ENCODE data around the gene GNMT.
A peak's percentile ranks its signal among the peaks of the same experiment; 100 is the strongest.
"Not testable (repeated sequence)": the region's sequence is repeated elsewhere in the genome, so short reads cannot be mapped to it uniquely, and the experiment has no call there.

The GNMT gene

DNA sequence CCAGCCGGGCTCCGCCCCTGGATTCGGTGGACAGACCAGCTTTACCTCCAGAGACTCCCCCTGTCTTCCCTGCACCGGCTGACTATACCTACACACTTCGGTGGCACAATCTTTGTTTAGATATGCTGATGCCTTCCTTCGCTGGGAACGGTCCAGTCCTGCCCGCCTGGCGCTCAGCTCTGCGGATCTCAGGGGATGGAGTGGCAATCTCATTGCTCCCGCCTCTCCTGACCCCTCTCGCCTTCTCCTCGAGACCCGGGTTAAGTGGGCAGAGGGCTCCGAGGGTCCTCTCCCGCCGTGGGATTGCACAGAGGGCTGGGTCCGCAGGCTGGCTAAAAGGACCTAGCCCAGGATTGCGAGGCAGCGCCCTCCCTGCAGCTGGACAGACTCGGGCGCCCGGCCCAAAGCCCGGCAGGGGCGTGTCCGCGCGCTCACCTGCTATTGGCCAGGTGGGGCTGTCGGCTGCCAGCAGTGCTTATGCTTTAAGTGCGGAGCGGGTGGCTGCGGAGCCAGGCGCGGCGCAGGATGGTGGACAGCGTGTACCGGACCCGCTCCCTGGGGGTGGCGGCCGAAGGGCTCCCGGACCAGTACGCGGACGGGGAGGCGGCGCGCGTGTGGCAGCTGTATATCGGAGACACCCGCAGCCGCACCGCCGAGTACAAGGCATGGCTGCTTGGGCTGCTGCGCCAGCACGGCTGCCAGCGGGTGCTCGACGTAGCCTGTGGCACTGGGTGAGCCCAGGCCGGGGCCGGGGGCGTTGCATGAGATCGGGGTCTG lies at the start of gene GNMT:
Gene GNMT (plus strand): TSS at position 512 of the 777 bp plus-strand sequence. CDS start 14 bp downstream, at position 526.
- no peak for DNase-seq

DNA sequence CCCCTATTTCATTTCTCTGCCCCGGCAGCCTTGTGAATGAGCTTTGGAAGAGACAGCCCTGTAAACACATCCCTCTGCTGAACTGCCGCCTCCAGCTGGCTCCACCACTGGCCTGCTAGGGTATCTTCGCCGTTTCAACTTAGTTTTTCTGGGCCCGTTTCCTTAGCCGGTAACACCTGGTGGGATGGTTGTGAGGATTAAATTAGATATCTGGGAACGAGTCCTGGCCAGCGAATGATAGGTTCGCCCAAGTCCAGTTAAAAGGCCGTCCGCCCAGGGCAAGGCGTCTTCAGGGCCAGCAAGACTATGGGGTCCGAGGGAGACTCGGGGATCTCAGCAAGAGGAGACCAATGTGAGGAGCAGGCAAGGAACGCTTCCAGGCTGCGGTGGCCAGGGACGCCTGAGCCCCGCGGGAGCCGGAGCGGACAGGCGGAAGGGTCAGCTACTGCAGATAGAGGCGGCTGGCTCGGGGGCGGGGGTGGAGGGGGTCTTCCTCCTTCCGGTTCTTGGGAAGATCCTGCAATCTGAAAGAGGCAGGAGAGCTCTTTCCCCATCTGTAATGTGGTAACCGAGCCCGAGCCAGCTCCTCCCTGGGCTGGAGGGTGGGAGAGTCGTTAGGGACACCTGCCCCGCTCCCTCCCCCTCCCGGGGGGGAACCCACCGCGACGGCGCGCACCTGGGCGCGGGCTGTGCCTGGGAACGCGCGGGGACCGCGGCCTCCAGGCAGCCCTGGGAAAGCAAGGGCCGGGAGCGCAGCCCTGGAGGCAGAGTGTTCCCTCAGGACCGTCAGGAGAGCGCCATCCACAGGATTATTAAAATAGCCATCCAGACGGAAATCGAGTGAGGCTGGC lies 49.2 kb upstream of the GNMT start:
- no peak for DNase-seq

DNA sequence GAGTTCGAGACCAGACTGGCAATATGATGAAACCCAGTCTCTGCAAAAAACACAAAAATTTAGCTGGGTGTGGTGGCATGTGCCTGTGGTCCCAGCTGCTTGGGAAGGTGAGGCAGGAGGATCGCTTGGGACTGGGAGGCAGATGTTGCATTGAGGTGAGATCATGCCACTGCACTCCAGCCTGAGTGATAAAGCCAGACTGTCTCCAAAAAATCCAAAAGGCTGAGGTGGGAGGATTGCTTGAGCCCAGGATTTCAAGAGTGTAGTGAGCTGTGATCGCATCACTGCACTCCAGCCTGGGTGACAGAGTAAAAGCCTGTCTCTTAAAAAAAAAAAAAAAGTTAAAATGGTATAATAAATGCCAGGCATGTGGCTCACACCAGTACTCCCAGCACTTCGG lies 46.0 kb upstream of the GNMT start:
- no peak for DNase-seq

DNA sequence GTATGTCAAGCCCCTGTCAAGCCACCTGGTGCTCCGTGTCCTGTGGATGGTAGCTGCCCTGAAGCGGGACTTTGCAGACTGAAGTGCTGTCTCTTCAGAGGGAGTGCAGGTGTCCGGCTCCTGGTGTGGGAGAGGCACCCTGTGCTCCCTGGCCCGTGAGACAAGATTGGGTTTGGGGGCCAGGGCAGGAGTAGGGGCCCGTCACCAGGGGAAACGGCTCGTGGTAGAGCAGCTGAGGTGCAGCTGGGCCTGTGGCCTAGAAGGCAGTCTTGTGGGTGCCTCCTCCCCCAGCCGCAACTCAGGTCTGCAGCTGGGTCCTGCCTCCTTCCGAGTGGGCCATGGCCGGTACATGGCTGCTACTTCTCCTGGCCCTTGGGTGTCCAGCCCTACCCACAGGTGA lies 44.8 kb upstream of the GNMT start, which contains the start of gene PTCRA:
Gene PTCRA (plus strand): TSS at position 322 of the 400 bp plus-strand sequence. CDS start 17 bp downstream, at position 339.
- no peak for DNase-seq

DNA sequence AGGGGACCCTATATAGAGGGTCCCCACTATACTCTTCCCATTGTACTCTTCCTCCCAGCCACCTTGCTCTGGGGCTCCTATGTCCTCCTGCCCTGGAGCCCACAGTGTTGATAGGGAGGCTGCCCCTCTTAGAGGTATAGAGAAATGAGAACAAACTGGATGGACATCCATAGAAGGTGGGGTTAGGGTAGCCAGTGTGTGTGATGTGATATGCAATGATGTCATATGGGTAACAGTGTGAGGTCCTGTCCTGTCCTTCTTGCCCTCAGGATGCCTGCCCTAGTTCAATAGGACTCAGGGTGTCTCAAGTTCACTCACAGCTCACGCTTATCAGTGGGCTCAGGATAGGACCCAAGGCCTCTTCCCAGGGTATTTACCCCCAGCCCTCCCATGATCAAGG lies 44.3 kb upstream of the GNMT start:
- no peak for DNase-seq

DNA sequence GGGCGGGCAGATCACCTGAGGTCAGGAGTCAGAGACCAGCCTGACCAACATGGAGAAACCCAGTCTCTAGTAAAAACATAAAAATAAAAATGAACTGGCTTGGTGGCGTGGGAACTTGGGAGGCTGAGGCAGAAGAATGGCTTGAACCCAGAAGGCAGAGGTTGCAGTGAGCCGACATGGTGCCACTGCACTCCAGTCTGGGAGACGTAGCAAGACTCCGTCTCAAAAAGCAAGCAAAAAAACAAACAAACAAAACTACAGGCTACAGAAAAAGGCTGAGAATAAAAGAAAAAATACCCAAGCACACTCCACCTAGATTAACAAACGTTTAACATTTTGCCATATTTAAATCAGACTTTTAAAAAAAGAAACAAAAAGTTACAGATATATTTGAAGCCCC lies 38.8 kb upstream of the GNMT start:
- DNase-seq: no peak

DNA sequence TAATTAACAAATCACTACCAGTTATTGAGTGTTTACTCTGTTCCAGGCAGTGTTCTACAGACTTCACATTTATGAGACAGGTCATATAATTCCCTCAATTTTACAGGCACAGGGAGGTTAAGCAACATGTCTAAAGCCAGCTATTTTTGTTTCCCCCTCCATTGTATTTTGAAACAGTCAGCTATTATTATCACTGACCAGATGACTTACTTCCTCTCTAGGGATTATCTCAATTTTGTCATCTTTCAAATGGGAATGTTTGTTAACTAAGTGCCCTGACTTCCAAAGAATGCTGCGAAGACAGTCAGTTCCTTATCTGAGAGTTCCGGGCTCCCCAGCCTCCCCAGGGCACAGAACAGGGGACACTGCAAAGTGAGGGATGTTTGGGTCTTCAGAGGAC lies 36.9 kb upstream of the GNMT start:
- no peak for DNase-seq

DNA sequence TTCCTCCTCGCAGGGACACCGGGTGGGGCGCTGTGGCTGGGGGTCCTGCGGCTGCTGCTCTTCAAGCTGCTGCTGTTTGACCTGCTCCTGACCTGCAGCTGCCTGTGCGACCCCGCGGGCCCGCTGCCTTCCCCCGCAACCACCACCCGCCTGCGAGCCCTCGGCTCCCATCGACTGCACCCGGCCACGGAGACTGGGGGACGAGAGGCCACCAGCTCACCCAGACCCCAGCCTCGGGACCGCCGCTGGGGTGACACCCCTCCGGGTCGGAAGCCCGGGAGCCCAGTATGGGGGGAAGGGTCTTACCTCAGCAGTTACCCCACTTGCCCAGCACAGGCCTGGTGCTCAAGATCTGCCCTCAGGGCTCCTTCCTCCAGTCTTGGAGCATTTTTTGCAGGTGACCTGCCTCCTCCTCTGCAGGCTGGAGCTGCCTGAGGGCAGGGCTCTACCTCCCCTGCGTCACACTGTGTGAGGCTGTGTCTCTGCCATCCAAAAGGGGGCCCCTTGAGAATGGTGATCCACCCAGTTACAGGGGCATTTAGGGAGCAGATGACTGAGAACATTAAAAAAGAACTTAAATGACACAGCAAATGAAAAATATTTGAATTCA lies 35.2 kb upstream of the GNMT start:
- no peak for DNase-seq

DNA sequence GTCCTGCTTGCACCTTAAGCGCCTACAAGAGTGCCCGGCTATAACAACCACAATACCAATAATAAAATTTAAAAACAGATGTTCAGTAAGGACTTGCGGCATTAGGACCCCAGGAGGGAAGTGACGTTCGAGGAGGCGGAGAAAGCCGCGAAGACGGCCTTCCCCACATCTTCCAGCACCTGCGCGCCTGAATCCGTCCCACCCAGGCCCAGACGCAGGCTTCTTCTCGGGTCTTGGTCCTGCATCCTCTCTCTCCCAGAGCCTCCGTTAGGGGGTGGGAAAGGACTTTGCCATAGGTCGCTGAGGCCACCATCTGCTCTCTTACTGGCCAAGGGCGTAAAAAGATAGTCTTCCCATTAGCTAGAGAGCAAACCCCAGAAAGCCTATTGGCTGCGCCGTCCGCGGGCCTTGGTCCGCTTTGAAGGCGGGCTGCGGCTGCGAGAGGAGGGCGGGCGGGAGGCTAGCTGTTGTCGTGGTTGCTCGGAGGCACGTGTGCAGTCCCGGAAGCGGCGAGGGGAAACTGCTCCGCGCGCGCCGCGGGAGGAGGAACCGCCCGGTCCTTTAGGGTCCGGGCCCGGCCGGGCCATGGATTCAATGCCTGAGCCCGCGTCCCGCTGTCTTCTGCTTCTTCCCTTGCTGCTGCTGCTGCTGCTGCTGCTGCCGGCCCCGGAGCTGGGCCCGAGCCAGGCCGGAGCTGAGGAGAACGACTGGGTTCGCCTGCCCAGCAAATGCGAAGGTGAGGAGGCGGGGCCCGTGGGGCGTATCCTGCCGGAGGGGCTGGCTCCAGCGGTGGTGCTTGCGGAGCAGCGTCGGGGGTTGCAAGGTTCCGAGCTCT lies 31.4 kb upstream of the GNMT start, which contains the start of gene CNPY3:
Gene CNPY3 (plus strand): TSS at position 495 of the 835 bp plus-strand sequence. CDS start 91 bp downstream, at position 586.
- peak; percentile 92 to 94 for DNase-seq

DNA sequence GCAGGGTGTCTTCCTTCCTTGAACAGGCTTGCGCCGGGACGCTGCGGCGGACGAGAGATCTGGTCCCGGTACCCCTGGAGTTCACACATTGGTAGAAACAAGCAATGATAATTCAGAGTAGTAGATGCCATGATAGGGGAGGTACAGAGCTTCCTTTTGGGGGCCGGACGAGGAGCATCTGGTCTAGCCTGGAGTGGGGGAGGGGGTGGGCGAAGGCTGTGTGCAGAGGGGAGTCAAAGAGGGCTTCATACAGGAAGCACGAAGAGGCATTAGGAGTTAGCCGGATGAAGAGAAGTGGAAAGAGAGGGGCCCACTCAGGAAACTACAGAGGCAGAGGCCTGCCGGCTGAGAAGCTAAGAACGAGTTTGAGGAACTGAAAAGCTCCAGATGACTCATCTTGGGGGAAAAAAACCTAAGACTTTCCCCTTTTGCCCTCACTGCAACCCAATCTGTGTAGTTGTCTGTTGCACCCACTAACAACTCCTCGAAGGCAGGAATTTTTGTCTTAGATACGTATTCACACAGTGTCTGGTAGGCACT lies 30.7 kb upstream of the GNMT start:
- no peak for DNase-seq

DNA sequence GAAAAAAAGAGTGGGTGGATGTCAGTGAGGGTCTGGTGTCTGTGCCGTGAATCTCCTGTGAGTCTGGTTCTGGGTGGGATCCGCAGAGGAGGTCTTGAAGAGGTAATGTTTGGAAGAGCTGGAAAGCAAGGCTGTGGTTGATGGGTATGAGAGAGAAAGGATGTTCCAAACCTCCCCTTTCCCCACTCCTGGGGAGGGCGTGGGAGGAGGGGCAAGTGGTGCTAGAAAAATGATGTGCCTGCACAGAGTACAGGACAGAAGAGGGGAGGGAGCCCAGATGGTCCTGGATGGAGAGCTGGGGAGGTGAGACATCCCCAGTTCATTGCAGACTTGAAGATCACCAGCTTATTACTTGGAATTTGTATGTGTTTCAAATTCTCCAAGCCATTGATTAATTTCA lies 28.1 kb upstream of the GNMT start:
- no peak for DNase-seq

DNA sequence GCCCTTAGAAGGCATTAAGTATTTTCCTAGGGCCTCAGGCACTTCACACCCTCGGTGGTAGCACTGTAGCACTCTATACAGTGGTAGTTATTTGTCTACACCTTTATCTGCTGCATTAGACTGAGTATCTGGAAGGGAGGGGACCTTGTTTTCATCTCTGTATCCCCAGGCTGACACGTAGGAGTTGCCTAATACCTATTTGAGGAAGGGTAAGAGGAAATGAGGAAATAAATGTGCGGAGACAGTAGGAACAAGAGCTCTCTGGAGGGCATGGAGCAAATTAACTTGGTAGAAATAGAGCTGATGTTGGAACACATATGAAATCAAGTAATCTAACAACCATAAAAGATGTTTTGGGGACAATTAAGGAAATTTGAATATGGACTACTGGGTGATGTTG lies 27.3 kb upstream of the GNMT start:
- no peak for DNase-seq

DNA sequence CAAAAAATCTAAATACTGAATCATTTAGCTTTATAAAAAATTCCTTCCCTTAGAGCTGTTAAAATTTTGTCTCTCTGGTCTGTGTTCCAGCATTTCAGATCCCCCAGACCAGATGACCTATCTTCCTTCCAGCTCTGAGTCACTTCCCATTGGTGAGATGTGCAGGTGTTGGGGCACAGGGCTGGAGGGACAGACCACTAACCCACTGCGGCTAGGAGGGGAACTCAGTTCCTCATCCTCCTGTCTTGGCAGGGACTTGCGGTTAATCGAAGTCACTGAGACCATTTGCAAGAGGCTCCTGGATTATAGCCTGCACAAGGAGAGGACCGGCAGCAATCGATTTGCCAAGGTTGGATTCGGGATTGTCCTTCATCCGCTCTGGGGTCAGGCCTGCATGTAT lies 25.2 kb upstream of the GNMT start:
- no peak for DNase-seq

DNA sequence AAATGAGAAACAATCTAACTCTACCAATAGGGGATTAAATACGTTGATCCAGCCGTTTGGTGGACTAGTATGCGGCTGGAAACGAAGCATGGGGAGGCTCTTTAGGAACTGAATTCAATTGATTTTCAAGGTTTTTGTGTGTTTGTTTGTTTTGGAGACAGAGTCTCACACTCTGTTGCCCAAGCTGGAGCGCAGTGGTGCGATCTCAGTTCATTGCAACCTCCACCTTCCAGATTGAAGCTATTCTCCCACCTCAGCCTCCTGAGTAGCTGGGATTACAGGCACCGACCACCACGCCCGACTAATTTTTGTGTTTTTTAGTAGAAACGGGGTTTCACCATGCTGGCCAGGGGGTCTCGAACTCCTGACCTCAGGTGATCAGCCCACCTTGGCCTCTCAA lies 24.2 kb upstream of the GNMT start:
- DNase-seq: no peak

DNA sequence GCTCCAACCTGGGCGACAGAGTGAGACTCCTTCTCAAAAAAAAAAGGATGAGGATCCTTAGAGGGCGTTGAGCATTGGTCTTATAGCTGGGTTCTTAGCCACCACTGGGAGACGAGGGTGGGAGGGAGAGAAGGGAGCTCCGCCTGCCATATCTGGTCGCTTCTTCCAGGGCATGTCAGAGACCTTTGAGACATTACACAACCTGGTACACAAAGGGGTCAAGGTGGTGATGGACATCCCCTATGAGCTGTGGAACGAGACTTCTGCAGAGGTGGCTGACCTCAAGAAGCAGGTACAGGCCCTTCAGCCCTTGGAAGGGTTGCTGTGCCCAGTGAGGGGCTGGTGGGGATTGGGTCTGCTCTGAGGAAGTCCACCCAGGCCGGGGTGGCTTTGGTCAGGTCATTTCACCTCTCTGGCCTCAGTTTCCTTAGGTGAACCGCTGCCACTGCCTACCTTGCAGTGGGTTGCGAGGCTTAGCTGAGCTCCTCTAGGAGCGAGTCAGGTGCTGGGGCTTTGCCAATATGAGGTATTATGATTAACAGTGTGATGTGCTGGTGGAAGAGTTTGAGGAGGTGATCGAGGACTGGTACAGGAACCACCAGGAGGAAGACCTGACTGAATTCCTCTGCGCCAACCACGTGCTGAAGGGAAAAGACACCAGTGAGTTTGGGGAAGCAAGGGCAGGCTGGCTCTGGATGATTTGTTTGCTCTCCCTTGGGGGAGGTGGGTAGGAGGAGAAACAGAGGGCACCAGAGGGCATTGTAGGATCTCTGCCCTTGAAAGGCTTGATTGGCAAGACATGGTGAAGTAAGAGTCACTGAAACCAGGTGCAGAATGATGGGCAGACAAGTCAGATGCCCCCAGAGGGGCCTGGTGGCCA lies 22.8 kb upstream of the GNMT start:
- DNase-seq: no peak

DNA sequence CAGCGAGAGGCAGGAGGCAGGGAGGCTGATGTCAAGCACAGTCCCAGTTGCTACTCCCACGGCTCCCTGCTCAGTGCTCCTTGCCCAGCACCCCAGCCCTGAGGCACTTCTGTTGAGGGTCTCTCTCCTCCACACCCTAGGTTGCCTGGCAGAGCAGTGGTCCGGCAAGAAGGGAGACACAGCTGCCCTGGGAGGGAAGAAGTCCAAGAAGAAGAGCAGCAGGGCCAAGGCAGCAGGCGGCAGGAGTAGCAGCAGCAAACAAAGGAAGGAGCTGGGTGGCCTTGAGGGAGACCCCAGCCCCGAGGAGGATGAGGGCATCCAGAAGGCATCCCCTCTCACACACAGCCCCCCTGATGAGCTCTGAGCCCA lies 22.1 kb upstream of the GNMT start:
- no peak for DNase-seq

DNA sequence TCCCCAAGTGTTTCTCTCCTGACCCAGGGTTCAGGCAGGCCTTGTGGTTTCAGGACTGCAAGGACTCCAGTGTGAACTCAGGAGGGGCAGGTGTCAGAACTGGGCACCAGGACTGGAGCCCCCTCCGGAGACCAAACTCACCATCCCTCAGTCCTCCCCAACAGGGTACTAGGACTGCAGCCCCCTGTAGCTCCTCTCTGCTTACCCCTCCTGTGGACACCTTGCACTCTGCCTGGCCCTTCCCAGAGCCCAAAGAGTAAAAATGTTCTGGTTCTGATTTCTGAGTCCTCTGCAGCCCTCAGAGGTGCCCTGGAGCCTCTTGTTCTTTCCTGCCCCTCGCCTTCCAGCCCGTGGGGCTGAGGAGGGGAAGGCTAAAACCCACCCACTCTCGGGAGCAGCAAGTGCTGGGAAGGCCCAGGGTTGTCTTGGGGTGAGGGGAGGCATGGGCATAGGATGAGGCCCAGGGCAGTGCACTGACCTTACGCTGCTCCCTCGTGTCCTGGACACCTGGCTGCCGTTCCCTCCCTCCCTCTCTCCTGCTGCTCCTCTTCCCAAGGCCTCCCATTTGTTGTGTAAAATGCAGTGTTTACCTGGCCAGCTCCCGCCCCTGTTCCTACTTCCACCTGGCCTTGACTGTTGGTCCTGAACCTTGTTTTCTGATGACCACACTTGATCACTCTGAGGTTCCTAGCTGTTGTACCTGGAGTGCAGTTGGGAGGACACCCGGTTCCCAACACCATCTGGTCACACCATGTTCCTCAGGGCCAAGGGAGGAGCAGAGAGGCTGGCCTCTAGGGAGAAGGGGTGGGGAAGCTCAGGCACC lies 21.4 kb upstream of the GNMT start:
- DNase-seq: no peak

DNA sequence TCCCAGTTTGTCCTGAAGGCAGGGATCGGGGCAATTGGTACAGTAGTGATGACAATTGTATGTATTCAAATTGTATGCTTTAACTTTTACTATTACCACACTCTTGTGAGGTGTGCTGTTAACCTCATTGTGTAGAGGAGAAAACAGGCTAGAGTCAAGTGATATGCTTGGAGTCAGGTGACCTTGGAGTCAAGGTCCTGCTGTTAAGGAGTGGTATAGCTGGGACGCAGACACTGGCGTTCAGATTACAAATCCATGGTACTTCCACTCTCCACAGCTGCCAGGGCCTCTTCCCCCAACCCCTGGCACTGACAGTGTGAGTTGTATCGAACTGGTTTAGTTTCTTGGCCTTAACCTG lies 20.8 kb upstream of the GNMT start:
- DNase-seq: no peak

DNA sequence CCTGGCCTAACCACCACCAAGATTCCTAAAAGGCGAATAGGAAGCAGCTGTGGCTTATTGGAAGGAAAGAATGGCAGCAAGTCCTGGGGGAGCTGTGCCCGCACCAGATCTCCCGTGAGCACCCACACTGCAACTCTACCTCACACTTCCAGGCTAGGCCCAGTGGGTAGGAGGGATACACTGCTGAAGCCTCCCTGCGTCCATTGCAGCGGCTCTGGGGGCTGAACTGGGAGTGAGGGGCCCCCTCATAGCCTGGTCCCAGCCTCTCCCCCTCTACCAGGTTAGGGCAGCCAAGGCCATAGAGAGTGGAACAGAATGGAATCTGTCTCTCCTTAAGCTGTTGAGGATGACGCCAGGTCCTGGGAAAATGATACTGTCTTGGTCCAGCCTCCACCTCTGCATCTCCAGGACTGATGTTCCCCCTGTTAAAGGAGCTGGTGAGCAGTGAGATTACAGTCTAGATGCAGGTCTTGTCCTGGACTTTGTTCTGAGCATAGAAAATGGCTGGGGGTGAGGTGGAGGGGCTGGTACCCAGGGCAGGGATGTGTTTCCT lies 20.0 kb upstream of the GNMT start:
- DNase-seq: no peak

DNA sequence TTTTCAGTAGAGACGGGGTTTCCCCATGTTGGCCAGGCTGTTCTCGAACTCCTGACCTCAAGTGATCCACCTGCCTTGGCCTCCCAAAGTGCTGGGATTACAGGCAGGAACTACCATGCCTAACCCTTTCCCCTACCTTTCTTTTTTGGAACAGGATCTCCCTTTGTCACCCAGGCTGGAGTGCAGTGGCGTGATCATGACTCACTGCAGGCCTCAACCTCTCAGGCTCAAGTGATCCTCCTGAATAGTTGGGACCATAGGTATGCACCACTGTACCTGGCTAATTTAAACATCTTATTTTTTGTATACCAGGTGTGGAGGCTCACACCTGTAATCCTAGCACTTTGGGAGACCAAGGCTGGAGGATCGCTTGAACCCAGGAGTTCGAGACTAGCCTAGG lies 19.2 kb upstream of the GNMT start:
- not testable (repeated sequence) for DNase-seq
